A549 (cell line): ENCODE results near the gene PSMD5.

Experiments used
- CTCF ChIP-seq: fragments of >200 bp; sonication (Bioruptor Twin); formaldehyde crosslinking; IDR thresholded peaks from 3 replicates; pipeline ENCODE4 v1.5.1; 2016
- JUN ChIP-seq, 2 experiments: fragments of >200 bp; sonication (Bioruptor Twin); formaldehyde crosslinking; IDR thresholded peaks; 2 replicates in 1 of 2; 3 replicates in 1 of 2; pipeline ENCODE4 v1.6.1; 2016 to 2017
- MAFK ChIP-seq: fragments of 450-650 bp; IDR thresholded peaks from 2 replicates; pipeline ENCODE4 v1.6.1; 2014; ENCODE audit not compliant: partially characterized antibody
- MYC ChIP-seq: IDR thresholded peaks from 2 replicates; pipeline ENCODE4 v1.6.1; 2012; ENCODE audit warnings: mild to moderate bottlenecking, inconsistent platforms, low read length, improper control_type of control experiment, borderline replicate concordance
- POLR2A ChIP-seq: IDR thresholded peaks from 2 replicates; pipeline ENCODE4 v1.6.1; 2012; ENCODE audit warnings: mild to moderate bottlenecking, low read length
- RAD21 ChIP-seq, 2 experiments: fragments of >200 bp in 1 of 2; sonication (Bioruptor Twin) in 1 of 2; formaldehyde crosslinking in 1 of 2; IDR thresholded peaks in 1 of 2; conservative IDR thresholded peaks in 1 of 2; 2 replicates in 1 of 2; 3 replicates in 1 of 2; pipeline ENCODE4 v1.6.1; 2012 to 2018; ENCODE audit warnings: inconsistent platforms in 1 of 2
- RCOR1 ChIP-seq: fragments of 150-350 bp; IDR thresholded peaks from 2 replicates; pipeline ENCODE4 v1.6.1; 2014; ENCODE audit warnings: antibody characterized with exemption, low read length, low read depth
- REST ChIP-seq: fragments of 200-600 bp; sonication (generic); IDR thresholded peaks from 2 replicates; pipeline ENCODE4 v1.6.1; 2016; ENCODE audit warnings: antibody characterized with exemption, mild to moderate bottlenecking, moderate library complexity
- TF ChIP-seq, protein P1 (sequence below): fragments of >200 bp; sonication (Bioruptor Twin); formaldehyde crosslinking; IDR thresholded peaks from 3 replicates; pipeline ENCODE4 v1.6.1; 2016

- TF ChIP-seq CTCF (no peak), MYC (no peak), MAFK (no peak), RCOR1 (no peak), RAD21 (conservative IDR thresholded peaks at IDR 0.05 in 1 of 2, IDR thresholded peaks at IDR 0.05 in 1 of 2) (no peak), POLR2A (no peak), JUN (IDR thresholded peaks at IDR 0.05) (no peak), REST (no peak)
- TF ChIP-seq, protein P1, sequence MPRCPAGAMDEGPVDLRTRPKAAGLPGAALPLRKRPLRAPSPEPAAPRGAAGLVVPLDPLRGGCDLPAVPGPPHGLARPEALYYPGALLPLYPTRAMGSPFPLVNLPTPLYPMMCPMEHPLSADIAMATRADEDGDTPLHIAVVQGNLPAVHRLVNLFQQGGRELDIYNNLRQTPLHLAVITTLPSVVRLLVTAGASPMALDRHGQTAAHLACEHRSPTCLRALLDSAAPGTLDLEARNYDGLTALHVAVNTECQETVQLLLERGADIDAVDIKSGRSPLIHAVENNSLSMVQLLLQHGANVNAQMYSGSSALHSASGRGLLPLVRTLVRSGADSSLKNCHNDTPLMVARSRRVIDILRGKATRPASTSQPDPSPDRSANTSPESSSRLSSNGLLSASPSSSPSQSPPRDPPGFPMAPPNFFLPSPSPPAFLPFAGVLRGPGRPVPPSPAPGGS, result no peak
These were observed 2.5 kb upstream of the PSMD5 start for GRCh38 chr9:120845255-120845654.
